Adrenal gland (tissue), 5 donors: ENCODE data around the gene SPINK1.

Source experiments
- CTCF ChIP-seq, 6 experiments: fragments of 450-650 bp in 4 of 6; fragments of 200-600 bp in 2 of 6; sonication (generic) in 1 of 6; IDR thresholded peaks; 1 replicate in 5 of 6; 2 replicates in 1 of 6; pipeline versions ENCODE4 v1.5.1 to v1.8.0; 2016 to 2021; ENCODE audit warnings: antibody characterized with exemption in 6 of 6, mild to moderate bottlenecking in 2 of 6, moderate library complexity in 1 of 6
- POLR2A ChIP-seq, 2 donors: fragments of 450-650 bp; IDR thresholded peaks; one replicate each; pipeline ENCODE4 v1.6.1; 2017; ENCODE audit warnings: antibody characterized with exemption in 2 of 2, mild to moderate bottlenecking in 2 of 2, moderate library complexity in 1 of 2
- donor health status: DM: no; HTN: no; CAD: no.

GRCh38 chr5:147821766-147822165 is 9.7 kb downstream of the SPINK1 start:
- TF ChIP-seq CTCF (IDR thresholded peaks at IDR 0.05) (no peak), POLR2A (IDR thresholded peaks at IDR 0.05) (no peak)
